CD4-positive, alpha-beta T cell treated with Interleukin-4 for 4 hours (primary cell): Measurements from ENCODE around the gene ATP6V0A1.
A peak's percentile ranks its signal among the peaks of the same experiment; 100 is the strongest.

Experiments
- DNase-seq: peaks from one replicate; pipeline ENCODE4 v3.0.0-alpha.2; 2020

ATP6V0A1 gene

DNA sequence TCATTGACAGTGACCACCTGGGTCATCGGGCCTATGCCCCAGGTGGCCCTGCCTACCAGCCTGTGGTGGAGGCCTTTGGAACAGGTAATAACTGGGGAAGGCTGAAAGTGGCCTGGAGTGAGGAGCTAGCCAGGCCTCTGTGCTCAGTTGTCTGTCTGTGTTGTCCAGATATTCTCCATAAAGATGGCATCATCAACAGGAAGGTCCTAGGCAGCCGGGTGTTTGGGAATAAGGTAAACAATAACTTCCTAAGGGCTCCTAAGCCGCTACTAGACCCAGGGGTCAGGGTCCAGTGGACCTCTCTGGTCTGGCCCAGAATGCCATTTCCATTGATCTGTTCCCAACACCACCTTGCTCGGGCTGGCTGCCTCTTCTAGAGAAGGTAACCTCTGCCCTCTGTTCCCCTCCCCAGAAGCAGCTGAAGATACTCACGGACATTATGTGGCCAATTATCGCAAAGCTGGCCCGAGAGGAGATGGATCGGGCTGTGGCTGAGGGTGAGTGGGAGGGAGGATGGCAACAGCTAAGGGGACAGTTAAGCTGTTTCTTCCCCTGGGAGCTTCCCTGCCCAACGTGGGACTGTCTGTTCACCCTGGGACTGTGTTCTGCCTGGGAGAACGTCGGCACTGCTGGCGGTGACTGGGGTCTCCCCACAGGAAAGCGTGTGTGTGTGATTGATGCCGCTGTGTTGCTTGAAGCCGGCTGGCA, 106.3 kb downstream of the ATP6V0A1 start:
- DNase-seq = no peak

DNA sequence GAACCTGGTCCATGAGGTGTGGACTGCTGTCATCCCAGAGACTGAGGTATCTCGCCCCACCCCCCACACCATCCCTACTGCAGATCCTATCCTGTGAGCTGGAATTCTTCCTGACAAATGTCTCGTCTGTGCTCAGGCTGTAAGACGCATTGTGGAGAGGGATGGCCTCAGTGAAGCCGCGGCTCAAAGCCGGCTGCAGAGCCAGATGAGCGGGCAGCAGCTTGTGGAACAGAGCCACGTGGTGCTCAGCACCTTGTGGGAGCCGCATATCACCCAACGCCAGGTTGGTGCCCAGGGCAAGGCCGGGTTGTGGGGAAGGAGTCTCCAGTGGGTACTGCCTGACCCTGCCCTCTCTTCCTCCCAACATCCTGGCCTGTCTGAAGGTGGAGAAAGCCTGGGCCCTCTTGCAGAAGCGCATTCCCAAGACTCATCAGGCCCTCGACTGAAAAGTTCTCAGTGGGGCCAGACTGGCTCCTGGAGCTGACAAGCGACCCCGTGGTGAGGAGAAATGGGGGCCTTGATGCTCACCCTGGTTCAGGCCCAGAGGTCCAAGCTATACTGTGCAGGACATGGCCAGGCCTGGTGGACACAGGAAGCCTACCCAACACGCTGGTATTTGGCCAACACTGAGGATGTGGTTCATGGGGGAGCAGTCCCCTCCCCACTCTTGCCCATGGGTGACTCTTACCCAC, 107.0 kb downstream of the ATP6V0A1 start:
- no peak for DNase-seq

- no peak for DNase-seq
Measured at GRCh38 chr17:42566215-42566882, 107.7 kb downstream of the ATP6V0A1 start.

DNA sequence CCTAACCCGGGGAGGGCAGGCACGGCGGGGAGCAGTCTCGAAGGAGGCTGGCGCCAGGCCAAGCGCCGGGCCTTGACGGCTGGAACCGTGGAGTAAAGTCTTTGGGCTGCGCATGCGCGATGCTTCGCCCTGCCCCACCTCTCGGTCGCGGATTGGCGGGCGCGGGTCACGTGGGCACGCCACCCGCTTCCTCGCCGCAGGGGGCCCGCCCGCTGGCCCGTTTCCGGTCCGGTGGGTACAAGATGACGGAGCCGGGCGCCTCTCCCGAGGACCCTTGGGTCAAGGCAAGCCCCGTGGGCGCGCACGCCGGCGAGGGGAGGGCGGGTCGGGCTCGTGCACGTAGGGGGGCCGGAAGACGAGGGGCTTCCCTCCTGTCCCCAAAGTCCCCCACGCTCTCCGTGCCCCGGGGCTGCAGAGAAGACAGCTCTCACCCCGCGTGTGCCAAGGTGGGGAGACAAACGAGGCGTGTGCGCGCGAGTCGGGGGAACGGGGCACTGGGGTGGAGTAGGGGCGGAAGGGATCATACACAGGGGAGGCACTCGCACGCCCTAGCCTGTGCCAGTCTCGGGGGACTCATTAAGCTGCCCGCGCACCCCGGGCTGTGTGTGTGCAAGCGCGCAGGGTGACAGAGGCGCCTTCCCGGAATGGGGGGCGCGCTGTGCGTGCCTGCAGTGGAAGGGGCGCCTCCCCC, 108.3 kb downstream of the ATP6V0A1 start, which contains the start of gene MLX:
MLX (plus strand) TSS at position 218 of the 691 bp plus-strand sequence; CDS start at position 243, 25 bp downstream.
- peak; percentile 89 for DNase-seq

GRCh38 chr17:42568341-42569111, 109.8 kb downstream of the ATP6V0A1 start:
- no peak for DNase-seq

- no peak for DNase-seq
Measured at GRCh38 chr17:42571435-42572225, 113.0 kb downstream of the ATP6V0A1 start.
